Measurements from ENCODE around the gene GPR62.
"Not testable (repeated sequence)": the region's sequence is repeated elsewhere in the genome, so short reads cannot be mapped to it uniquely, and the experiment has no call there.

The GPR62 gene

GRCh38 chr3:51971350-51971749 lies 16.2 kb downstream of the GPR62 start:
- no peak for DNase-seq

GRCh38 chr3:51974277-51974962 lies 19.2 kb downstream of the GPR62 start:
- no peak for DNase-seq

- DNase-seq = peak; percentile 64
Measured at GRCh38 chr3:51974963-51975851, 20.0 kb downstream of the GPR62 start, which contains the start of gene ABHD14A. Gene ABHD14A (plus strand): TSS chr3:51975064. CDS start chr3:51975136, 72 bp downstream.

GRCh38 chr3:51975852-51976549 lies 20.8 kb downstream of the GPR62 start:
- no peak for DNase-seq

- peak; percentile 34 for DNase-seq
Measured at GRCh38 chr3:51977446-51978142, 22.4 kb downstream of the GPR62 start.

GRCh38 chr3:51978143-51978502 lies 22.9 kb downstream of the GPR62 start:
- no peak for DNase-seq

GRCh38 chr3:51980253-51980652 lies 25.1 kb downstream of the GPR62 start:
- no peak for DNase-seq

GRCh38 chr3:51982352-51982837 lies 27.2 kb downstream of the GPR62 start:
- peak; percentile 25 for DNase-seq

- peak; percentile 57 for DNase-seq
Measured at GRCh38 chr3:51982838-51983577, 27.8 kb downstream of the GPR62 start, which contains the start of gene ACY1. Gene ACY1 (plus strand): TSS chr3:51983535. CDS start chr3:51984065, 530 bp downstream.

GRCh38 chr3:51983578-51984268 lies 28.5 kb downstream of the GPR62 start:
- DNase-seq = no peak

- no peak for DNase-seq
Measured at GRCh38 chr3:51984269-51984647, 29.1 kb downstream of the GPR62 start.

GRCh38 chr3:51985063-51985462 lies 29.9 kb downstream of the GPR62 start:
- DNase-seq = no peak

GRCh38 chr3:51986010-51986947 lies 31.1 kb downstream of the GPR62 start:
- no peak for DNase-seq

- DNase-seq = no peak
Measured at GRCh38 chr3:51987568-51987967, 32.4 kb downstream of the GPR62 start.

- DNase-seq = no peak
Measured at GRCh38 chr3:51988286-51989146, 33.3 kb downstream of the GPR62 start.

GRCh38 chr3:51990501-51990971 lies 35.4 kb downstream of the GPR62 start:
- not testable (repeated sequence) for DNase-seq

- DNase-seq = no peak
Measured at GRCh38 chr3:51992017-51992682, 37.0 kb downstream of the GPR62 start.

- not testable (repeated sequence) for DNase-seq
Measured at GRCh38 chr3:51993657-51994056, 38.5 kb downstream of the GPR62 start.
